Myocyte (in vitro differentiated cells): ENCODE results near the gene WFDC8. TPM values are rescaled to one million over a fixed set of nuclear protein-coding genes. Genes with fewer than 3 reads are reported as not detected.

Experiments used
- DNase-seq: peaks from one replicate; pipeline ENCODE4 v3.0.0-alpha.2; 2012; ENCODE audit warnings: low read depth
- total RNA-seq: library from RNA; depleted of rRNA; stranded (reverse); fragments of >200 nt; gene quantifications from 2 replicates; pipeline ENCODE4 v1.2.3, GENCODE V29; 2014

The WFDC8 gene
- total RNA-seq, 1 donor from 2014 or later = not detected

GRCh38 chr20:45550765-45551164, 28.3 kb downstream of the WFDC8 start:
- DNase-seq = no peak

DNA sequence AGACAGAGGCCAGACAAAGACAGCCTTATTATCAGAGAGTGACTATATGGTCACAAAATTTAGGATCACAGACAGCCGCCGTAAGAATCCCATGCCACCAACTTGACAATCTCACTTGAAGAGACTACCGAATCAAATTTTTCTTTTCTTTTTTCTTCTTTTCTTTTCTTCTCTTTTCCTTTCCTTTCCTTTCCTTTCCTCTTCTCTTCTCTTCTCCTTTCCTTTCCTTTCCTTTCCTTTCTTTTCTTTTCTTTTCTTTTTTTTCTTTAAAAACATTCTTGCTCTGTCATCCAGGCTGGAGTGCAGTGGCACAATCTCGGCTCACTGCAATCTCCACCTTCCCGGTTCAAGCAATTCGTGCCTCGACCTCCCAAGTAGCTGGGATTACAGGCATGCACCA, 30.7 kb downstream of the WFDC8 start:
- DNase-seq = no peak

DNA sequence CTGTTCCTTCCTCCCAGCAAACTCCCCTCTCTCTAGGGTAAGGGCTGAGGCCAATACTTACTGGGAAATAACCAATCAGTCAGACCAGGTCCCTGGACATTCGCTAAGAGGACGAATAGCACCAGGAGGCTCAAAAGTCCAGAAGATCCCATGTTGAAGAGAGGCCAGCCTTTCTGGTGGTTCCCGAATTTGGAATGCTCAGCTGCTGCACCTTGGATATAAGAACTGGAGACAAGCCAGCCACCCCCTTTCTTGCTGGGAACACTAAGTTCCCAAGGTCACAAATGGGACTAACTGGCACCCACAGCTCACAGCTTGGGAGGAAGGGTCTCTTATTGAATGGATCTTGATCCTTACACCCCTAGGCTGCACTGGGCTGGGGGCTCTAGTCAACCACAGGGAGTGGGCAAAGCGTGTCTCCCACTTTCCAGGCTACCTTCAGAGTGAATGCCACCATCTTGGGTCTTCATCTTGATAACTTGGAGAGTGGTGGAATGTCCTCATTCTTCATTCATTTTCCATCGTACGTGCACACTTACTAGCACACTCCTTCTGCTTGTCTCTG, 31.8 kb downstream of the WFDC8 start, which contains the start of gene EPPIN:
TSS of gene EPPIN (minus strand) at position 196 of the 565 bp plus-strand sequence. CDS start at position 152, 44 bp downstream.
- no peak for DNase-seq

DNA sequence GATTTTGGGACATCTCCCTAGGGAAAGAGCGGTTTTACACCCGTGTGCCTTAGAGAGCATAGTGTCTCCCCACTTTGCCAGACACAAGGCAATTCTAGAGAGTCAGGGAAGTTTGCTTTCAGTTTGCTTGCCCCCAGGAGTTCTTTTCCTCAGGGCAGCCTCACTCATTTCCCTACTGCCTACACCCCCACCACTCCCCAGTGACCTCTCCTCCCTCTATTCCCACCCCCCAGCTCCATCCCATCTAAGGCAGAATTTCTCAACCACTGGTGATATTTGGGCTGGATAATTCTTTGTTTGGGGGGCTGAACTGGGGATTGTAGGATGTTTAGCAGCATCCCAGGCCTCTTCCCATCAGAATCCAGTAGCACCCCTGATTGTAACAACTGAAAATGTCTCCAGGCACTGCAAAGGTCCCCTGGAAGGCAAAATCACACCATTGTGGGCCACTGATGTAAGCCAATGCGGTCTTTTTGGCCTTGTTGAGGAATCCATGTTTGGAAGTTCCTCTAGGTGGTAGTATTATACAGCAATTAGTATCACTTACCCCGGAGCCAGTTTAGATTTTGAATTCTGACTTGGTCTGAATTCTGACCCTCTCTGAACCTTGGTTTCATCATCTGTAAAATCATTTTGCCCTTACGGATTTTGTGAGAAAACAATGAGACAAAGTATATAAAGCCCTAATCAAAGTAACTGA, 33.2 kb downstream of the WFDC8 start:
- peak; percentile 53 for DNase-seq

- DNase-seq = no peak
Observed at GRCh38 chr20:45545351-45545750, 33.7 kb downstream of the WFDC8 start.

- DNase-seq = no peak
Observed at GRCh38 chr20:45539382-45539781, 39.7 kb downstream of the WFDC8 start, which contains the start of gene WFDC6. Gene WFDC6, minus strand, starts transcription at chr20:45539482. Its CDS starts 75 bp downstream, at chr20:45539407.

GRCh38 chr20:45538209-45538799, 40.8 kb downstream of the WFDC8 start:
- DNase-seq = no peak

DNA sequence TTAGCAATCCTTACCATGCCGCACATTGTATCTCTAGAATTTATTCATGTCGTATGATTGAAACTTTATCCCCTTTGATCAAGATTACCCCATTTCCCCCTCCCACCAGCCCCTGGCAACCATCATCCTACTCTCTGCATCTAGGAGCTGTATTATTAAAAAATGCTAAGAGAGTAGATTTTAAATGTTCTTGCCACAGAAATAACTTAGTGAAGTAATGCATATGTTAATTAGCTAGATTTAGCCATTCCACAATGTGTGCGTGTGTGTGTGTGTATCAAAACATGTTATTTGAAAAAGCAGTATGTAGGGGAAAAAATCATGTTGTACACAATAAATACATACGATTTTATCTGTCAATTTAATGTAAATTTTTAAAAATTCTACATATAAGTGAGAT, 51.8 kb downstream of the WFDC8 start:
- DNase-seq = no peak

GRCh38 chr20:45523821-45524220, 55.3 kb downstream of the WFDC8 start:
- DNase-seq = no peak

DNA sequence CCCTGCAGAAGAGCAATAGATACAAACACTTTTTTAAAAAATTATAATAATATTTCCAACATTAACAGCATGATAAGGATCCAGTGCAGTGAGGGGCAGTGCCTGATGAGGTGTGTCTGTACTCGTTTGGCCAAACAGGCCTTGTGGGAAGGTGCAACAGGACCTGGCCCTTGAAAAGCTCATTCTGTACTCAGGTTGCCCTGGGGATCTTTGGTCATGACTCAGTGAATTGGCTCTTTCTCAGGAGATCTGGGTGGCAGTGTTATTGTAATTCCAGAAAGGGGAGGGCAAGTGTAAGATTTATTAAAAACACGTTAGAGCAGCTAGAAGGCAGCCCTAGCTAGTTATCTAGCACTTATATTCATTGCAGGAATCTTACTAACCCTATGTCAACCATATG, 60.8 kb downstream of the WFDC8 start:
- DNase-seq = no peak

- no peak for DNase-seq
Observed at GRCh38 chr20:45515147-45515913, 63.8 kb downstream of the WFDC8 start, which contains the start of gene SPINT3. Gene SPINT3, minus strand, starts transcription at chr20:45515622. Its CDS starts 14 bp downstream, at chr20:45515608.

DNA sequence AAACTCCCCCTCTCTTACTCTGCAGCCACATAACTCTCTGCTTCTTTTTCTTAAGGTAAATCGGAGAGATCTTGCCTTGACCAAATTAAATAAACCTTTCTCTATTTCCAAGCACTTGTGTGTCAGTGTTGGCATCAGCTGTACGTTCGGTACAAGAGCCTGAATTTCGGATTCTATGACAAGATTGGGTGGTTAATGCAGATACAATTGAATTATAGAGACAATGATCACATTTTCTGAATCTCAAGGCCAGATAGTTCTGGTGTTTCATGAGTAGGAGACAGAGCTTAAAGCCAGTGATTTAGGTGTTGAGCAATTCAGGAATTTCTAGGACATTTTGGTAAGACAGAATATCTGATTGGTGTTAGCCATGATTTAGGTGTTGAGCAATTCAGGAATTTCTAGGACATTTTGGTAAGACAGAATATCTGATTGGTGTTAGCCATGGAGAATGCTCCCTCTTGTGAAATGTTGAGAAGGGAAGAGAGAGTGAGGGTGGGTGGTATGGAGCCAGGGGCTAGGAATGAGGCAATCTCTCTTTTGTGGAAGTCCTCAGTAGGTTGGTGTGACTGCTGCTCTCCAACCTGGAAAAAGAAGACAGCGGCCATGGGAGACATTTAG, 68.7 kb downstream of the WFDC8 start:
- DNase-seq = no peak

GRCh38 chr20:45509091-45509490, 70.0 kb downstream of the WFDC8 start:
- no peak for DNase-seq

- no peak for DNase-seq
Observed at GRCh38 chr20:45508068-45508886, 70.8 kb downstream of the WFDC8 start.

DNA sequence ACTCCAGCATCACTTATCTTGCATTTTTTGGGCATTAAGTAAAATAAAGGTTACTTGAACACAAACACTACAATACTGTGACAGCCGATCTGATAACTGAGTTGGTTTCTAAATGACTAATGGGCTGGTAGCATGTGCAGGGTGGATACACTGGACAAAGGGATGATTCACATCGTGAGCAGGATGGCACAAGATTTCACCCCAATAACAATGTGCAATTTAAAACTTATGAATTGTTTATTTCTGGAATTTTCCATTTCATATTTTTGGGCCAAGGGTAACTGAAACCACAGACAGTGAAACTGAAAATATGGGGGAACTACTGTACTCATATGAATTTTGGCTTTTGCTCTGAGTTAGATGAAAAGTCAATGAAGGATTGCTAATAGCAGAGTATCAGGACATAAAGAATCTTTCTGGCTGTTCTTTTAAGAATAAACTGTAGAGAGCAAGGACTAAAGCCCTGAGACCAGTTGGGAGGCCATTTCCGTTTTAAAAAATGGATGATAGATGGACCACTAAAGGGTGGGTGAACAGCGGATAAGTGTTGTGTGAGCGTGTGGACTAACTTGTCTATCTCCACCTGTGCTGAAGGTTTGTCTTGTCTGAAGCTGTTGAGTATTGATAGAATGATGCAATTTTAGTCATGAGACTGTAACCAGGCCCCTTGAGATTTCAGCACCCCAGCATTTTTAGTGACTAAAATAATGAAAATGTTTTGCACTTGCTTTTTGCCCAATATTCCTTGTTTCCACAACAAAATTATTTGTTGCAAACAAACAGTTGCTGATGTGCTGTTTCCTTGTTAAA, 71.9 kb downstream of the WFDC8 start:
- peak; percentile 2 for DNase-seq

DNA sequence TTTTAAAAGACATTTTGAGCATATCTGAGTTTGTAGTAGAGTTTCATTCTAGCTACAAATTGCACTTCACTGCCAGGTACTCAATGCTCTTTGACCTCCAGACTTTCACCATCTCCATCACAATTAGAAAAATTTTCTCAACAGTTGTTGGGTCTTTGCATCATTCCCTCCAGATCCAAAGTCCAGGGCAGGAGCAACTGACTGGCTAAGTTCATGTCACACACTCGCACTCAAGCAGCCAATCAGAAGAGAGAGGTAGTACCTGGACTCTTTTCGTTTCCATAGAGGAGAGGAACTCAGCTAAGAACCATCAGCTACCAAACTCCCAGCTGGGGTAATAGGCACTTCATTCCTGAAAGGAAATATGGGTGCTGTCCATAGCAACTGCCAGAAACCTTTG, 72.7 kb downstream of the WFDC8 start:
- DNase-seq = no peak

DNA sequence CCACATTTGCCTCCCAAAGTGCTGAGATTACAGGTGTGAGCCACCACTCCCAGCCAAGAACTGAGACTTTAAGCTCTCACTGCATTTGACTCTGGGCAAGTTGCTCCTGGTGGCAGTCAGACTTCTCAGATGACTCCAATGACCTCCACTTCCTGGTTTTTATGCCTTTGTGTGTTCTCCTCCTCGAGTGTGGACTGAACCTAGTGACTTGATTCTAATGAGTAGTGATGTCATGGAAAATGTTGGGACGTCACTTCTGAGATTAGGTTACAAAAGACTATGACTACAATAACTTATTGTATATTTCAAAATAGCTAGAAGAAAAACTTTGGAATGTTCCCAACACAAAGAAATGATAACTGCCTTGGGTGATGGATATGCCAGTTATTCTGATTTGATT, 75.7 kb downstream of the WFDC8 start:
- DNase-seq = no peak

DNA sequence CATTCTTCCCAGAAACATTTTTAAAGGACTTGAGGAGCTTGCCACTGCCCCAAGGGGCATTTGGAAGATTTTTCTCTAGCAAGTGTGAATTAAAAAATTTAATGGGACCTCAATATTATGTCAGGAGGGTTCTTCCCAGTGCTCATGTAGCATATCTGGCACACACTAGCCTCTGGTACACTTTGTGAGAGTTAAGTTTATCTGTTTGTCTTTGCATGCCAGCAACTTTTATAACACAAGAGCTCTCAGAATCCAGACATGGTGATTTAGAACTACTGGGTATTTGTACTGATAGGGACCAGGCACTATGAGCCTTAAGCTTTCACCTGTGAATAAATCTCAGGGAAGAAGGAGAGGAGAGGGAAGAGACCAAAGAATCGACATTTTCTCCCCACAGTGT, 76.5 kb downstream of the WFDC8 start:
- no peak for DNase-seq
